NB4 (cell line): ENCODE results near the gene SH3BGRL3.
"Not testable (repeated sequence)": the region's sequence is repeated elsewhere in the genome, so short reads cannot be mapped to it uniquely, and the experiment has no call there.

Source experiments
- DNase-seq: peaks from one replicate; pipeline ENCODE4 v3.0.0; 2010; ENCODE audit warnings: low read depth
- H3K4me3 ChIP-seq: one replicate; pipeline ENCODE4 v1.5.1; 2011; ENCODE audit warnings: mild to moderate bottlenecking, low read depth, low read length, moderate library complexity
- CTCF ChIP-seq: IDR thresholded peaks from one replicate; pipeline ENCODE4 v1.5.1; 2012; ENCODE audit warnings: low read depth, low read length
- MAX ChIP-seq: IDR thresholded peaks from 2 replicates; pipeline ENCODE4 v1.6.1; 2011; ENCODE audit warnings: low read depth, low read length
- MYC ChIP-seq: IDR thresholded peaks from 2 replicates; pipeline ENCODE4 v1.6.1; 2011; ENCODE audit warnings: low read depth, low read length
- POLR2A ChIP-seq: IDR thresholded peaks from 2 replicates; pipeline ENCODE4 v1.6.1; 2011; ENCODE audit warnings: mild to moderate bottlenecking; ENCODE audit not compliant: insufficient read length; ENCODE audit errors: extremely low read depth

Gene SH3BGRL3

GRCh38 chr1:26328597-26328996 lies 48.7 kb downstream of the SH3BGRL3 start:
- H3K4me3 ChIP-seq, result no peak overlapping the region
- TF ChIP-seq MYC, result no peak
- no peak for TF ChIP-seq CTCF
- no peak for TF ChIP-seq POLR2A
- no peak for TF ChIP-seq MAX
- DNase-seq, result no peak

GRCh38 chr1:26329380-26329779 lies 49.5 kb downstream of the SH3BGRL3 start:
- not testable (repeated sequence) for DNase-seq, H3K4me3 ChIP-seq

GRCh38 chr1:26330276-26330675 lies 50.4 kb downstream of the SH3BGRL3 start:
- H3K4me3 ChIP-seq, result no peak overlapping the region
- DNase-seq, result no peak
- TF ChIP-seq POLR2A (no peak), MAX (no peak), CTCF (no peak), MYC (no peak)
